Colonic mucosa (tissue), 4 donors: Measurements from ENCODE around the gene MCRIP1. TPM values are rescaled to one million over a fixed set of nuclear protein-coding genes. Genes with fewer than 3 reads are reported as not detected.

Experiments
- DNase-seq: peaks from one replicate; pipeline ENCODE4 v3.0.0-alpha.2; 2020
- H3K27ac ChIP-seq: fragments of 200-600 bp; one replicate; pipeline ENCODE4 v1.8.0; 2021
- H3K27me3 ChIP-seq: fragments of 200-600 bp; one replicate; pipeline ENCODE4 v1.8.0; 2021
- H3K36me3 ChIP-seq: fragments of 200-600 bp; one replicate; pipeline ENCODE4 v1.8.0; 2021
- H3K4me1 ChIP-seq: fragments of 200-600 bp; one replicate; pipeline ENCODE4 v1.8.0; 2021; ENCODE audit warnings: mild to moderate bottlenecking
- H3K4me3 ChIP-seq: fragments of 200-600 bp; one replicate; pipeline ENCODE4 v1.8.0; 2021
- H3K9ac ChIP-seq, 2 donors: one replicate each; pipeline ENCODE4 v1.7.0; 2013; ENCODE audit warnings: control low read depth in 2 of 2, low read depth in 2 of 2, low read length in 2 of 2
- H3K9me3 ChIP-seq: fragments of 200-600 bp; one replicate; pipeline ENCODE4 v1.8.0; 2021
- CTCF ChIP-seq: fragments of 200-600 bp; IDR thresholded peaks from one replicate; pipeline ENCODE4 v1.8.0; 2022; ENCODE audit warnings: antibody characterized with exemption, mild to moderate bottlenecking
- intact Hi-C: fragments of 100-400 bp; cut with DNase I; formaldehyde crosslinking; loops from one replicate; pipeline ENCODE4 v1.14.1; 2022
- total RNA-seq, 2 donors: library from RNA; stranded (reverse); fragmentation: NEBNext Ultra II Directional in 1 of 2; extraction: Animal tissue kit (Norgen Biotek cat#: 25700) in 1 of 2; gene quantifications; one replicate each; pipeline ENCODE4 v1.2.1, GENCODE V29; 2021
- donor health status: healthy.
- donor health status: DM: no; HTN: no; CAD: no.
- donor health status: DM: no; HTN: no; CAD: no.

Gene MCRIP1
- total RNA-seq, 2 donors from 2014 or later, result 25.9 to 26.2 TPM

GRCh38 chr17:81867991-81868673 lies 35.0 kb upstream of the MCRIP1 start:
- peaks cover 41% of the 10 kb centered on the region for H3K4me1 ChIP-seq
- DNase-seq, result no peak
- TF ChIP-seq CTCF, result no peak
- H3K36me3 ChIP-seq, result no peaks in the 10 kb centered on the region
- H3K4me3 ChIP-seq, result no peak overlapping the region
- H3K9me3 ChIP-seq, result no peaks in the 10 kb centered on the region
- H3K27me3 ChIP-seq, result no peaks in the 10 kb centered on the region
- peak overlapping the region; percentile 80 for H3K27ac ChIP-seq
- intact Hi-C loops, result no loop called here
- peak overlapping the region; percentile 52 to 86 for H3K9ac ChIP-seq

DNA sequence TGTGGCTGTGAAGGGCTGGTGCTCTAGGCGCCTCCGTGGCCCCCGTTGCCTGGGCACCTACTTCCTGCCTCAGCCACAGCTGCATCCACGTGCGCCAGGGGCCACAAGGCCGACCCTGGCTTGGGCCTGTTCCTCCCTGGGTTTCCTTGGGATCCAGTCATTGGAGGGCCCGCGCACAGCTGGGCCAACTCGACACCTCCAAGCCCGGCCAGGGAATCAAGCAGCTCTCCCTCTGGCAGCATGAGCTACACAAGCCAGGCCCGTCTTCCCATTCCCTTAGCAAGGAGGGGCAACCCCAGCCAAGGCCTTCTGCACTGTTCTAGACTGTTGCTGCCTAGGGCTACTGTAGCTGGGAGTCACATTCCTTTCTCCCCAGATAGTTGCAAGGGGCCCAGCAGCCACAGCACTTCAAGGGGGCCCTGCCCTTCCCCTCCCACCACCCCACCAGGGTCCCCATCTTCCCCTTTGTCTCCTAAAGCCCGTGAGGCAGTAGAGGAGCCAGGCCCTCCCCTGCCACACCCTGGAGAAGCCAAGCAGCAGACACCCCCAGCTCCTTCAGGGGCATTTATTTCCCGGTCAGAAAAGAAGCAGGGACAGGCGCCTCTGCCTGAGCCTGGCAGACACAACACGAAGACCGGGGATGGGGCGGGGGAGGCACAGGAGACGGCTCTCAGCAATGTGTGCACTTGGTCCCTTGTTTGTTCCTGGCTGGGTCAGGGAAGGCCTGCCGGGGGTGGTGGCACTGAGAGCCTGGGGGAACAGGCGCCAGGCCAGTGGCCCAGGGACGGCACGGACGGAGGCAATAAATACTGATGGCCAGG lies 34.3 kb upstream of the MCRIP1 start:
- no peak overlapping the region for H3K4me3 ChIP-seq
- H3K27me3 ChIP-seq, result no peaks in the 10 kb centered on the region
- peak overlapping the region; percentile 38 to 86 for H3K9ac ChIP-seq
- no peaks in the 10 kb centered on the region for H3K36me3 ChIP-seq
- no peak for TF ChIP-seq CTCF
- DNase-seq, result peak; percentile 69
- H3K9me3 ChIP-seq, result no peaks in the 10 kb centered on the region
- peaks cover 40% of the 10 kb centered on the region for H3K4me1 ChIP-seq
- H3K27ac ChIP-seq, result peak overlapping the region; percentile 80
- intact Hi-C loops, result no loop called here

GRCh38 chr17:81866440-81867169 lies 33.5 kb upstream of the MCRIP1 start:
- no peaks in the 10 kb centered on the region for H3K9me3 ChIP-seq
- intact Hi-C loops, result no loop called here
- no peak for TF ChIP-seq CTCF

GRCh38 chr17:81865733-81866439 lies 32.8 kb upstream of the MCRIP1 start:
- no peaks in the 10 kb centered on the region for H3K9me3 ChIP-seq
- no peak for TF ChIP-seq CTCF
- peak; percentile 97 for DNase-seq
- peak overlapping the region; percentile 48 to 86 for H3K9ac ChIP-seq
- H3K36me3 ChIP-seq, result no peaks in the 10 kb centered on the region
- peaks cover 39% of the 10 kb centered on the region for H3K4me1 ChIP-seq
- peak overlapping the region; percentile 80 for H3K27ac ChIP-seq
- intact Hi-C loops, result no loop called here
- no peaks in the 10 kb centered on the region for H3K27me3 ChIP-seq
- H3K4me3 ChIP-seq, result no peak overlapping the region

More at GRCh38 chr17:81866440-81867169, 33.5 kb upstream of the MCRIP1 start:
- Histone ChIP-seq H3K4me1 (peaks cover 39% of the 10 kb centered on the region), H3K4me3 (no peak overlapping the region), H3K36me3 (no peaks in the 10 kb centered on the region), H3K9ac (peak overlapping the region; percentile 38 to 86), H3K27ac (peak overlapping the region; percentile 80), H3K27me3 (no peaks in the 10 kb centered on the region)
- no peak for DNase-seq

- no peak for TF ChIP-seq CTCF
- H3K4me1 ChIP-seq, result peaks cover 39% of the 10 kb centered on the region
- peak overlapping the region; percentile 80 for H3K27ac ChIP-seq
- H3K36me3 ChIP-seq, result no peaks in the 10 kb centered on the region
- intact Hi-C loops, result no loop called here
- no peak overlapping the region for H3K4me3 ChIP-seq
- H3K9me3 ChIP-seq, result no peaks in the 10 kb centered on the region
- DNase-seq, result no peak
- peak overlapping the region; percentile 48 to 86 for H3K9ac ChIP-seq
- no peaks in the 10 kb centered on the region for H3K27me3 ChIP-seq
Measured at GRCh38 chr17:81865358-81865732, 32.3 kb upstream of the MCRIP1 start.
